IPS-15b (cell line): ENCODE data around the gene SEMA3B.

Experiments
- H3K27me3 ChIP-seq: one replicate; pipeline ENCODE4 v1.6.1; 2013; ENCODE audit warnings: low read length; ENCODE audit not compliant: control insufficient read depth, insufficient read depth
- H3K36me3 ChIP-seq: one replicate; pipeline ENCODE4 v1.6.1; 2013; ENCODE audit warnings: low read length; ENCODE audit not compliant: control insufficient read depth, insufficient read depth
- H3K4me1 ChIP-seq: one replicate; pipeline ENCODE4 v1.6.1; 2013; ENCODE audit warnings: mild to moderate bottlenecking, low read length; ENCODE audit not compliant: control insufficient read depth, insufficient read depth
- H3K4me3 ChIP-seq: one replicate; pipeline ENCODE4 v1.5.1; 2013; ENCODE audit warnings: low read depth, low read length
- H3K9ac ChIP-seq: one replicate; pipeline ENCODE4 v1.6.1; 2013; ENCODE audit warnings: low read depth, mild to moderate bottlenecking, low read length
- H3K9me3 ChIP-seq: one replicate; pipeline ENCODE4 v1.6.1; 2013; ENCODE audit warnings: mild to moderate bottlenecking, low read length; ENCODE audit not compliant: control insufficient read depth, insufficient read depth

SEMA3B gene

DNA sequence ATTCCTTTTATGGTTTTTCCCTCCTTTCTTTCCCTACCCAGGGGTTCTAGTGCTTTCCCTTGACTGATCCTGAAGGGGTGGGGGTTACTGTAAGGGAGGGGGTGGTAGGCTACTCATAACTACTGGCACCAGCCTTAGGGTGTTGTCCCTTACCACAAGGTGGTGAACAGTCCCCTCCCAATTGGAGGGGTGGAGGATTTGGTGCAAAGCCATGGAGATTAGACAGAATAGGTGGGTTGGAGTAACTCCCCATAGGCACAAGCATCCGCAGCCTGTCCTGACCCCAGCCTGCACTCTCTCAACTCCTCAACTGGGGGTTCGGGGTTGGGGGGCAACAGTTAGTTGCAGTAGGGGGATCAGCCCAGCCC lies 56.1 kb downstream of the SEMA3B start:
- H3K4me3 ChIP-seq: no peak overlapping the region
- no peaks in the 10 kb centered on the region for H3K9me3 ChIP-seq
- no peaks in the 10 kb centered on the region for H3K27me3 ChIP-seq
- H3K36me3 ChIP-seq: peaks cover 9% of the 10 kb centered on the region
- peaks cover 5% of the 10 kb centered on the region for H3K4me1 ChIP-seq
- H3K9ac ChIP-seq: no peak overlapping the region

DNA sequence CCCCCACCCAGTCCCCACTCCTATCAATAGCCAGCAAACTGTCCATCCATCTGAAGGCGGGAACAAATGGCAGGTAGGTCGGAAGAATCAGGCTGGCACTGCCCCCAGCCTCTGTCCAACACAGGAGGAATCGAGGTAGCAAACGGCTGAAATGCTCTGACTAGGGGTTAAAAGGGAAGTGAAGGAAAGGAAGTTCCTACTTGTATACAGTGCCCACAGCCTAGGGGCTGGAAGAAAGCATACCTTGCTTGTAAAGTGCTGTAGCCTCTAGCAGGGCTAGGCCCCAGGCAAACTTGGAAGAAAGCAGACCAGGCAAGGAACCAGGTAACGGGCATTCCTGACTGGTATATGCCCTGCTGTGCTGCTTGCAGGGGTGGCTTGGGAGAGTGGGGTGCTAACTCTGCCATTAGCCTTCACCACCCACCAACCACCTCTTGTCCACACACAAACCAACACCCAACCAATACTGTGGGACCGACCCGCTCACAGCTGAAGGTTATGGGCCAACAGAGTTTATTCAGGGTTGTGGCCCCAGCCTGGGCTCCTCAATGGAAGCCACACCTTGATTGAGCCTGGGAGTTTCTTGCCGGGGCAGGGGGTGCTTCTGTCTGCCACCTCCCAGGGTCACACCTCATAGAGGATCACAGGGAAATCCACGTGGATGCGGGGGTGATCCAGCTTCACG lies 56.7 kb downstream of the SEMA3B start:
- Histone ChIP-seq H3K9me3 (no peaks in the 10 kb centered on the region), H3K4me1 (peaks cover 3% of the 10 kb centered on the region), H3K36me3 (peaks cover 13% of the 10 kb centered on the region), H3K9ac (no peak overlapping the region), H3K27me3 (no peaks in the 10 kb centered on the region), H3K4me3 (no peak overlapping the region)

DNA sequence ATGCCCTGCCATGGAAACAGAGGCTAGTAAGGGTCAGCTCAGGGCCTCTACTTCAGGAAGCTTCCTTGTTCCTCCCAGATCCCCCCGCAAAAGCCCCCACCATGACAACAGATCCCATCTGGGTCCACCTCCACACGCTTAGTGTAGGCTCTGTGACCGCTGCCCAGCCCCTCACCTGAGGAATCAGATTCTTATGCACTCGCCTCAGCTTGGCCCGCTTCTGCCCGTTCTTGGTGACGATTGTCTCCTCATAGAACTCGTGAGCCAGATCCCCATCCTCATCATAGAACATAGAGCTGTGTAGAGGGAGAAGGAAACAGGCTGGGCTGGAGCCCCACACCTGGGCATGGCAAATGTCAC lies 57.2 kb downstream of the SEMA3B start:
- Histone ChIP-seq H3K27me3 (no peaks in the 10 kb centered on the region), H3K4me3 (no peak overlapping the region), H3K9me3 (no peaks in the 10 kb centered on the region), H3K9ac (no peak overlapping the region), H3K4me1 (peaks cover 3% of the 10 kb centered on the region), H3K36me3 (peaks cover 18% of the 10 kb centered on the region)

DNA sequence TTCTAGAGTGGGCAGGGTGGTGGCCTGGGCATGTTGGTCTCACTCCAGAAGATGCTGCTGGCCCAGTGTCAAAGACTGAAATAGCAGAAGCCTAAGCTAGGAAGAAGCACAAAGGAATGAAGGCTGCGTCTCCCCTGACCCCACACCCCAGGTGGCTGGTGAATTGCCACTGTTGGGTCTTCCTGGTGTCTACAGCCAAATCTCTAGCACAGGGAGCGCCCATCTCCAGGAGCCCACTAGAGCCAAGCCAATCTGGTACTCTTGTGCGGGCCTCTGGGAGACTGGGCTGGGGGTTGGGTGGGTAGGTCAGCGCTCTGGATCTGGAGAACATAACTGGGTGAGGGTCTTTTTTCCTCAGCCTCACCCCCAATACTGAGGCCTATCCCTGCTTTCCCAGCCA lies 58.2 kb downstream of the SEMA3B start:
- Histone ChIP-seq H3K9me3 (no peaks in the 10 kb centered on the region), H3K9ac (peak overlapping the region; percentile 66), H3K27me3 (no peaks in the 10 kb centered on the region), H3K36me3 (peaks cover 26% of the 10 kb centered on the region), H3K4me3 (peak overlapping the region; percentile 76), H3K4me1 (peaks cover 3% of the 10 kb centered on the region)
